NCI-H1105 (cell line): Measurements from ENCODE around the gene IFT20.

Experiments used
- DNase-seq: peaks from one replicate; lab custom pipeline; 2025; lab: John Stamatoyannopoulos, UW

IFT20 gene

GRCh38 chr17:28335201-28335958, at the start of gene IFT20, which contains the start of gene TNFAIP1:
IFT20 (minus strand) TSS chr17:28335472; CDS start chr17:28331985, 3,487 bp downstream.
TNFAIP1 (plus strand) TSS chr17:28335761; CDS start chr17:28339522, 3,761 bp downstream.
- peak; percentile 99 for DNase-seq

GRCh38 chr17:28385037-28385400, 49.7 kb upstream of the IFT20 start:
- DNase-seq, result no peak

- peak; percentile 69 for DNase-seq
Measured at GRCh38 chr17:28384281-28385036, 49.2 kb upstream of the IFT20 start.

GRCh38 chr17:28381141-28381825, 46.0 kb upstream of the IFT20 start:
- no peak for DNase-seq

GRCh38 chr17:28379814-28380801, 44.8 kb upstream of the IFT20 start:
- DNase-seq, result no peak

GRCh38 chr17:28372945-28373274, 37.6 kb upstream of the IFT20 start:
- no peak for DNase-seq

- no peak for DNase-seq
Measured at GRCh38 chr17:28372203-28372944, 37.1 kb upstream of the IFT20 start.

- DNase-seq, result peak; percentile 95
Measured at GRCh38 chr17:28371245-28372202, 36.3 kb upstream of the IFT20 start, which contains the start of gene SARM1. SARM1 (plus strand) TSS chr17:28371694; CDS start chr17:28372033, 339 bp downstream.

- no peak for DNase-seq
Measured at GRCh38 chr17:28370744-28371103, 35.5 kb upstream of the IFT20 start.

GRCh38 chr17:28370035-28370743, 34.9 kb upstream of the IFT20 start, which contains the start of gene VTN:
VTN (minus strand) TSS chr17:28370307; CDS start chr17:28370203, 104 bp downstream.
- no peak for DNase-seq

GRCh38 chr17:28369684-28370034, 34.4 kb upstream of the IFT20 start:
- DNase-seq, result no peak

GRCh38 chr17:28368915-28369683, 33.8 kb upstream of the IFT20 start:
- DNase-seq, result no peak

- DNase-seq, result no peak
Measured at GRCh38 chr17:28368306-28368831, 33.1 kb upstream of the IFT20 start.

- DNase-seq, result no peak
Measured at GRCh38 chr17:28367641-28368305, 32.5 kb upstream of the IFT20 start.

GRCh38 chr17:28366605-28367004, 31.3 kb upstream of the IFT20 start:
- no peak for DNase-seq

- DNase-seq, result no peak
Measured at GRCh38 chr17:28365487-28365886, 30.2 kb upstream of the IFT20 start.

- no peak for DNase-seq
Measured at GRCh38 chr17:28364665-28365363, 29.5 kb upstream of the IFT20 start, which contains the start of gene SEBOX. SEBOX (minus strand) TSS chr17:28365199; CDS start chr17:28365151, 48 bp downstream.
